Measurements from ENCODE around the gene ZNF648. TPM values are rescaled to one million over a fixed set of nuclear protein-coding genes. Genes with fewer than 3 reads are reported as not detected.
A peak's percentile ranks its signal among the peaks of the same experiment; 100 is the strongest.
"Not testable (repeated sequence)": the region's sequence is repeated elsewhere in the genome, so short reads cannot be mapped to it uniquely, and the experiment has no call there.

ZNF648 gene
- polyA plus RNA-seq (2013, experiment 1 of 2) = not detected
- polyA plus RNA-seq (2013, experiment 2 of 2) = not detected

DNA sequence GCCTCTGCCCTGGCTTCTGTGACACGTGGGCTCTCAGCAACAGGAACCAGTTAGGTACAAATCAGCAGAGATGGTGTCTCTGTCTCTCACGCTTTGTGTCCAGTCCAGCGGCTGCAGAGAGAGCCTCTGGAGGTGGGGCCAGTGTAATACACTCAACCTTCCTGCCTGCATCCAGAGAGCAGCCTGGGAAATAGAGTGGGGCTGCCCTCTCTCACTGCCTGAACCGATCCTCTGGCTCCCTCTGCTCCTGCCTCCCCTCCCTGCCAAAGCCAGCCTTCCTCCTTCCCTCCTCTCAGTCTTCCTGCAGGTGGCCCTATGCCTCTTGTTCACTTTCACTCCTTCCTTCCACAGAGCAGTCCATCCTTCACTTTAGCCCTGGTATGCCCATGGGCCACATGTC, at the start of gene ZNF648:
TSS of gene ZNF648 (minus strand) at position 119 of the 400 bp plus-strand sequence. CDS start 3,702 bp downstream, outside the sequence.
- 42 to 64% methylated on average over 4 of the region's 4 CpGs for WGBS, 2 experiments (ENCODE audit: insufficient coverage in 2 of 2)
- no peaks in the 10 kb centered on the region for H3K36me3 ChIP-seq (ENCODE audit: control insufficient read depth, insufficient read depth, low read length)
- H3K9me3 ChIP-seq (ENCODE audit: control insufficient read depth, low read length) = no peaks in the 10 kb centered on the region
- H3K4me3 ChIP-seq (ENCODE audit: extremely low read depth, insufficient read depth, low read length, poor library complexity, severe bottlenecking) = no peak within 1 kb of the TSS
- no peak within 1 kb of the TSS for H3K27ac ChIP-seq (ENCODE audit: low read depth, low read length, severe bottlenecking)
- H3K4me1 ChIP-seq (ENCODE audit: control insufficient read depth, insufficient read depth, low read length, poor library complexity, severe bottlenecking) = no peaks in the 10 kb centered on the region

DNA sequence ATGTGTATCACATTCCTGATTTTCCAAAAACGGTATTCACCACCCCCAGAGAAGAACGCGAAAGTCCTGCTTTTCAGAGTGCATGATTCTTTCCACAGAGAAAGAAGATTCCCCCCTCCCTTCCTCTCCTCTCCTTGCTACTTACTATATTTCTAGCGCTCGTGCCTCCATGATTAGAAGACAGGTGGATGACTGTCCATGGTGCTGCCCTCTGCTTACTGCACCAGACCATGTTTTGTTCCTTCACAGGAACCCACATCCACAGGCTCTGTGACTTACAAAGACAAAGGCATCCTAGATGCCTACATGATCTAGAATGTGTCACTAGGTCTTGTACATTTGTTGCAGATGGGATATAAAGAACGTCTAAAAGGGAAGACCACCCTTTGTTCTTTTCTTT, 49.1 kb upstream of the ZNF648 start:
- H3K9me3 ChIP-seq (ENCODE audit: control insufficient read depth, low read length) = no peaks in the 10 kb centered on the region
- 100% methylated on average over 2 of the region's 6 CpGs; no CpG with 5 or more reads in 1 of the 2 experiments for WGBS, 2 experiments (ENCODE audit: insufficient coverage in 2 of 2)
- no peak overlapping the region for H3K4me3 ChIP-seq (ENCODE audit: extremely low read depth, insufficient read depth, low read length, poor library complexity, severe bottlenecking)
- no peaks in the 10 kb centered on the region for H3K36me3 ChIP-seq (ENCODE audit: control insufficient read depth, insufficient read depth, low read length)
- H3K27ac ChIP-seq (ENCODE audit: low read depth, low read length, severe bottlenecking) = no peak overlapping the region
- H3K4me1 ChIP-seq (ENCODE audit: control insufficient read depth, insufficient read depth, low read length, poor library complexity, severe bottlenecking) = no peaks in the 10 kb centered on the region

GRCh38 chr1:182109771-182110170, 48.3 kb upstream of the ZNF648 start:
- 95 to 100% methylated on average over 3 of the region's 3 CpGs for WGBS, 2 experiments (ENCODE audit: insufficient coverage in 2 of 2)
- no peak overlapping the region for H3K4me3 ChIP-seq (ENCODE audit: extremely low read depth, insufficient read depth, low read length, poor library complexity, severe bottlenecking)
- H3K27ac ChIP-seq (ENCODE audit: low read depth, low read length, severe bottlenecking) = no peak overlapping the region
- no peaks in the 10 kb centered on the region for H3K9me3 ChIP-seq (ENCODE audit: control insufficient read depth, low read length)
- H3K4me1 ChIP-seq (ENCODE audit: control insufficient read depth, insufficient read depth, low read length, poor library complexity, severe bottlenecking) = no peaks in the 10 kb centered on the region
- H3K36me3 ChIP-seq (ENCODE audit: control insufficient read depth, insufficient read depth, low read length) = no peaks in the 10 kb centered on the region

DNA sequence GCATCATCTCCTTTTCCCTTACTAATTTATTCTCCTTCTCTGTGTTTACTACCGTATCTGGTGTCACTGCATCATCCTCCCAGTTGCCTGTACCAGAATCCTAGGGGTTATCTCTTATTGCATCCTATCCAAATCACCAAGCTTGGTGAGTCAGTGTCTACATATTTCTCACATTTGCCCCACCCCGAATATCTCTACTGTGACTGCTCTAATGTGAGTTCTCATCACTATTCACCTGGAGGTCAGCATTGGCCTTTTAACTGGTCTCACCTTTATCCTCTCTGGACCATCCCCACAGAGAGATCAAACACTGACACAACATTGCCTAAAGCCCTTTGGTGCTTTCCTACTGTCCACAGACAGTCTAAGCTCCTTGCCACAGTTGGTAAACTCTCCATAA, 45.7 kb upstream of the ZNF648 start:
- Histone ChIP-seq H3K36me3 (ENCODE audit: control insufficient read depth, insufficient read depth, low read length) (no peaks in the 10 kb centered on the region), H3K4me1 (ENCODE audit: control insufficient read depth, insufficient read depth, low read length, poor library complexity, severe bottlenecking) (no peaks in the 10 kb centered on the region), H3K4me3 (ENCODE audit: extremely low read depth, insufficient read depth, low read length, poor library complexity, severe bottlenecking) (no peak overlapping the region), H3K9me3 (ENCODE audit: control insufficient read depth, low read length) (no peaks in the 10 kb centered on the region), H3K27ac (ENCODE audit: low read depth, low read length, severe bottlenecking) (no peak overlapping the region)
- WGBS, 2 experiments (ENCODE audit: insufficient coverage in 2 of 2) = 86 to 92% methylated on average over 2 of the region's 2 CpGs

- no peaks in the 10 kb centered on the region for H3K9me3 ChIP-seq (ENCODE audit: control insufficient read depth, low read length)
- no peaks in the 10 kb centered on the region for H3K36me3 ChIP-seq (ENCODE audit: control insufficient read depth, insufficient read depth, low read length)
- no peak overlapping the region for H3K4me3 ChIP-seq (ENCODE audit: extremely low read depth, insufficient read depth, low read length, poor library complexity, severe bottlenecking)
- H3K27ac ChIP-seq (ENCODE audit: low read depth, low read length, severe bottlenecking) = no peak overlapping the region
- H3K4me1 ChIP-seq (ENCODE audit: control insufficient read depth, insufficient read depth, low read length, poor library complexity, severe bottlenecking) = peaks cover 11% of the 10 kb centered on the region
- WGBS, 2 experiments (ENCODE audit: insufficient coverage in 2 of 2) = 70 to 85% methylated on average over 2 of the region's 3 CpGs
Observed at GRCh38 chr1:182102043-182102416, 40.5 kb upstream of the ZNF648 start.

DNA sequence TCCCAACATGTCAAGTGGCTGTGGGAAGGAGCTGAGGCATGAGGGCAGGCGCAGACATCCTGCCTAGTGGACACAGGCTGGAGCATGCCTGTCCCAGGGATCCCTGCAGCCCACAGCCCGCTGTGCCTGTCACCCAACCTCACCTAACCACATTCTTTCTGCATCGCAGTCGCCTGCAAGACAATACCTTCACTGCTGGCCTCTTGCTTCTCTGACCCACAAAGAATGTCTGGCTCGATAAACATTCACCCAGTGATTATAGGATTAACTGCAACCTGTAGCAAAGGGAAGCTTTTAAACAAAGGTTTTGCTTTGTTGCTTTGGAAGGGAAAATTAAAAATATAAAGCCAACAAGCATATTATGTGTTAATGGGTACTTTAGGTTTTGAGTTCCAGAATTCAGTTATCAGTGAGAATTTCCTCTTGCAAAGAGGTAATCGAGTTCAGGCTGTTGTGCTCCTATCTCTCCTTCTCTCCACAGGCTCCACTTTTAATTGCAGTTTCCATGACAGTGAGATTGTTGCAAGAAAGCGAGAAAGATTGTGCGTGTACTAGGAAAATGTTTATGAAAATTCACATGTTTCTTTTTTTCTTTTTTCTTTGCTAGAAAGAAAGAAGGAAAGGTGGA, 40.0 kb upstream of the ZNF648 start:
- peak overlapping the region; percentile 6 for H3K27ac ChIP-seq (ENCODE audit: low read depth, low read length, severe bottlenecking)
- H3K9me3 ChIP-seq (ENCODE audit: control insufficient read depth, low read length) = no peaks in the 10 kb centered on the region
- peaks cover 11% of the 10 kb centered on the region for H3K4me1 ChIP-seq (ENCODE audit: control insufficient read depth, insufficient read depth, low read length, poor library complexity, severe bottlenecking)
- no peak overlapping the region for H3K4me3 ChIP-seq (ENCODE audit: extremely low read depth, insufficient read depth, low read length, poor library complexity, severe bottlenecking)
- no peaks in the 10 kb centered on the region for H3K36me3 ChIP-seq (ENCODE audit: control insufficient read depth, insufficient read depth, low read length)
- WGBS, 2 experiments (ENCODE audit: insufficient coverage in 2 of 2) = 18 to 20% methylated on average over 2 to 3 of the region's 8 CpGs

DNA sequence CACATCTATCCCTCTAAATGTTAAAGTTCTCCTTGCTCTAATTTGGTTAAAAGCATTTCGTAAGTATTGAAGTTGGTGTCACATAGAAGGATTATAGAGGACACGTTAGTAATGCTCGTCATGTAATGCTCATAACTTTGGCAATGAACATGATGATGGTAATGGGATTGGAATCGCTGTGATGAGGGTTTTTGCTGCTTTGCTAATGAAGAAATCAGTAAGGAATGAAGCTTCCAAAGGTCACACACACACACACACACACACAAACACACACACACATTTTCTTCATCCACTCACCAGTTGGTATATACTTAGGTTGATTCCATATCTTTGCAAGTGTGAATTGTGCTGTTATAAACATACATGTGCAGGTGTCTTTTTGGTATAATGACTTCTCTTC, 36.8 kb upstream of the ZNF648 start:
- H3K4me1 ChIP-seq (ENCODE audit: control insufficient read depth, insufficient read depth, low read length, poor library complexity, severe bottlenecking) = peaks cover 11% of the 10 kb centered on the region
- WGBS, 2 experiments (ENCODE audit: insufficient coverage in 2 of 2) = 80 to 92% methylated on average over 1 to 3 of the region's 4 CpGs
- H3K27ac ChIP-seq (ENCODE audit: low read depth, low read length, severe bottlenecking) = no peak overlapping the region
- no peaks in the 10 kb centered on the region for H3K36me3 ChIP-seq (ENCODE audit: control insufficient read depth, insufficient read depth, low read length)
- H3K4me3 ChIP-seq (ENCODE audit: extremely low read depth, insufficient read depth, low read length, poor library complexity, severe bottlenecking) = no peak overlapping the region
- no peaks in the 10 kb centered on the region for H3K9me3 ChIP-seq (ENCODE audit: control insufficient read depth, low read length)

DNA sequence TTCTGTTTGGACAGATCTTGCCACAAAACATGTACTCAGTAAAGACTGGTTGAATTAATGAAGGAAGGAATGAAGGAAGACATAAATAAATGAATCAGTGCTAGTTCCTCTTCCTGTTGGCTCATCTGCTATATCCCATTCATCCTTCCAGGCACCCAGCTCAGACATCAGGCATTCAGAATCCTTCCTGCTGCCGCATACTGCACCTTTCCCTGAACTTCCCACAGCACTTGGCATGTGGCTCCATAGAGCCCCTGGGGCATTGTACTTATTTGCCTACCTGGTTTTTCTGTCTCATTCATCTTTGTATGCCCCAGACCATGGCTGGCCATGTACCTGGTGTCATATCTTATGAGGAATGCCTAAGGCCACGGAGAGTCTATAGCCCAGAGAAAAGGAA, 34.4 kb upstream of the ZNF648 start:
- H3K36me3 ChIP-seq (ENCODE audit: control insufficient read depth, insufficient read depth, low read length) = no peaks in the 10 kb centered on the region

DNA sequence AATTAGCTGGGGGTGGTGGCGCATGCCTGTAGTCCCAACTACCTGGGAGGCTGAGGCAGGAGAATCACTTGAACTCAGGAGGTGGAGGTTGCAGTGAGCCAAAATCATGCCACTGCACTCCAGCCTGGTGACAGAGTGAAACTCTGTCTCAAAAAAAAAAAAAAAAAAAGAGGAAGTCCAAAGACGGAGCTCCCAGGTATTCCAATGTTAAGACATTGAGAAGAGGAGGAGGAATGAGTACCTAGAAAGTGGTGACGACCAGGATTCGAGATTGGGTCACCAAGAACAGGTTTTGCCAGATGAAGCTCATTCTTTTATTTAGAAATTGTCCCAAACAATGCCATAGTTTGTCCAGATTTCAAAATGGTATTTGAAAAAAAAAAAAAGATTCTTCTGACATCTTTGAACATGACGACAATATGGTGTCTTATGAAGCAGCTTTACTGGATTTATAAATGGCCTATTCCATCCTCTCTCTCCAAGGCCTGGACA, 33.0 kb upstream of the ZNF648 start:
- H3K27ac ChIP-seq (ENCODE audit: low read depth, low read length, severe bottlenecking); H3K4me3 ChIP-seq (ENCODE audit: extremely low read depth, insufficient read depth, low read length, poor library complexity, severe bottlenecking); H3K9me3 ChIP-seq (ENCODE audit: control insufficient read depth, low read length); H3K4me1 ChIP-seq (ENCODE audit: control insufficient read depth, insufficient read depth, low read length, poor library complexity, severe bottlenecking); H3K36me3 ChIP-seq (ENCODE audit: control insufficient read depth, insufficient read depth, low read length): not testable (repeated sequence)
- 77 to 79% methylated on average over 2 to 3 of the region's 5 CpGs for WGBS, 2 experiments (ENCODE audit: insufficient coverage in 2 of 2)

More for the DNA sequence above, 34.4 kb upstream of the ZNF648 start:
- WGBS, 2 experiments (ENCODE audit: insufficient coverage in 2 of 2) = 81 to 88% methylated on average over 2 of the region's 2 CpGs
- no peak overlapping the region for H3K4me3 ChIP-seq (ENCODE audit: extremely low read depth, insufficient read depth, low read length, poor library complexity, severe bottlenecking)
- peaks cover 2% of the 10 kb centered on the region for H3K4me1 ChIP-seq (ENCODE audit: control insufficient read depth, insufficient read depth, low read length, poor library complexity, severe bottlenecking)
- H3K9me3 ChIP-seq (ENCODE audit: control insufficient read depth, low read length) = no peaks in the 10 kb centered on the region
- no peak overlapping the region for H3K27ac ChIP-seq (ENCODE audit: low read depth, low read length, severe bottlenecking)

- H3K36me3 ChIP-seq (ENCODE audit: control insufficient read depth, insufficient read depth, low read length) = no peaks in the 10 kb centered on the region
- WGBS, 2 experiments (ENCODE audit: insufficient coverage in 2 of 2) = 60 to 88% methylated on average over 1 of the region's 1 CpG
- H3K9me3 ChIP-seq (ENCODE audit: control insufficient read depth, low read length) = no peaks in the 10 kb centered on the region
- no peak overlapping the region for H3K4me3 ChIP-seq (ENCODE audit: extremely low read depth, insufficient read depth, low read length, poor library complexity, severe bottlenecking)
- no peaks in the 10 kb centered on the region for H3K4me1 ChIP-seq (ENCODE audit: control insufficient read depth, insufficient read depth, low read length, poor library complexity, severe bottlenecking)
- H3K27ac ChIP-seq (ENCODE audit: low read depth, low read length, severe bottlenecking) = no peak overlapping the region
Observed at GRCh38 chr1:182093781-182094180, 32.3 kb upstream of the ZNF648 start.

DNA sequence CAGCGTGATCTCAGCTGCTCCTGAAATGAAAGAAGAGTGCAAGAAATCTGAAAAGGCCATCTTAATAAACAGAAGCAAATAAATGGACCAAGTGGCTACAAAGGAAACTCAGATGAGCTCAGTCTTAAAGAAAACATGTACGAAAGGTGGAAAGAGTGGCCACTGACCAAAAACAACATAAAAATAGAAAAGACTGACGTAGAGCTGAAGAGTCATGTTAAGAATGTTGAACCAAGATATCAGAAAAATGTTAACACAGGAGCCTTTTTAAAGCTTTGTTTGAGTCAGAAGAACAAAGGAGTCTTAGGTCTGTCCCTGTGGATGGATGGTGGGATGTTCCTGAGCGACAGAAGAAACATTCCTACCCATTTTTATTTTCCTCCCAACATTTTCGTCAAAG, 30.8 kb upstream of the ZNF648 start:
- peaks cover 7% of the 10 kb centered on the region for H3K4me1 ChIP-seq (ENCODE audit: control insufficient read depth, insufficient read depth, low read length, poor library complexity, severe bottlenecking)
- H3K36me3 ChIP-seq (ENCODE audit: control insufficient read depth, insufficient read depth, low read length) = no peaks in the 10 kb centered on the region
- no peaks in the 10 kb centered on the region for H3K9me3 ChIP-seq (ENCODE audit: control insufficient read depth, low read length)
- H3K27ac ChIP-seq (ENCODE audit: low read depth, low read length, severe bottlenecking) = no peak overlapping the region
- H3K4me3 ChIP-seq (ENCODE audit: extremely low read depth, insufficient read depth, low read length, poor library complexity, severe bottlenecking) = no peak overlapping the region
- 100% methylated on average over 1 of the region's 5 CpGs; no CpG with 5 or more reads in 1 of the 2 experiments for WGBS, 2 experiments (ENCODE audit: insufficient coverage in 2 of 2)
